Stomach (tissue), 4 donors: Measurements from ENCODE around the gene AARSD1.
"Not testable (repeated sequence)": the region's sequence is repeated elsewhere in the genome, so short reads cannot be mapped to it uniquely, and the experiment has no call there.

Experiments
- EP300 ChIP-seq: sonication (generic); formaldehyde crosslinking; IDR thresholded peaks from one replicate; pipeline ENCODE4 v1.6.1; 2017; ENCODE audit warnings: antibody characterized with exemption
- POLR2A ChIP-seq, 4 donors: fragments of 450-650 bp; IDR thresholded peaks; one replicate each; pipeline ENCODE4 v1.6.1; 2016; ENCODE audit warnings: antibody characterized with exemption in 4 of 4, control low read depth in 2 of 4, mild to moderate bottlenecking in 1 of 4, moderate library complexity in 1 of 4
- POLR2AphosphoS5 ChIP-seq, 3 donors: sonication (generic); formaldehyde crosslinking; IDR thresholded peaks; one replicate each; pipeline ENCODE4 v1.6.1; 2016; ENCODE audit warnings: antibody characterized with exemption in 3 of 3
- TF ChIP-seq, protein P1 (sequence below), 7 experiments: fragments of 450-650 bp in 4 of 7; fragments of 200-600 bp in 3 of 7; sonication (generic) in 3 of 7; IDR thresholded peaks; one replicate each; pipeline ENCODE4 v1.5.1; 2016 to 2019; ENCODE audit warnings: antibody characterized with exemption in 7 of 7, control low read depth in 2 of 7, mild to moderate bottlenecking in 1 of 7

DNA sequence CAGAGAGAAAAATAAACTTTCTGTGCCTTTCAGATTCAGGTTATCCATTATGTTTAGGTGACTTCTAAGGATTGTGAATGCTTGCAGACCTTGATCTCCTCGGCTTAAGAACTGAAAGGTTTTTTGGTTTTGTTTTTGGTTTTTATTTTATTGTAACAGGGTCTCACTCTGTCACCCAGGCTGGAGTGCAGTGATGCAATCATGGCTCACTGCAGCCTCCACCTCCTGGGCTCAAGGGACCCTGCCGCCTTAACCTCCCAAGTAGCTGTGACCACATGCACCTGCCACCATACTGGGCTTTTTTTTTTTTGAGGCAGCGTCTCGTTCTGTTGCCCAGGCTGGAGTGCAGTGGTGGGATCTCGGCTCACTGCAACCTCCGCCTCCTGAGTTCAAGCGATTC is 40.8 kb downstream of the AARSD1 start:
- TF ChIP-seq, protein P1, sequence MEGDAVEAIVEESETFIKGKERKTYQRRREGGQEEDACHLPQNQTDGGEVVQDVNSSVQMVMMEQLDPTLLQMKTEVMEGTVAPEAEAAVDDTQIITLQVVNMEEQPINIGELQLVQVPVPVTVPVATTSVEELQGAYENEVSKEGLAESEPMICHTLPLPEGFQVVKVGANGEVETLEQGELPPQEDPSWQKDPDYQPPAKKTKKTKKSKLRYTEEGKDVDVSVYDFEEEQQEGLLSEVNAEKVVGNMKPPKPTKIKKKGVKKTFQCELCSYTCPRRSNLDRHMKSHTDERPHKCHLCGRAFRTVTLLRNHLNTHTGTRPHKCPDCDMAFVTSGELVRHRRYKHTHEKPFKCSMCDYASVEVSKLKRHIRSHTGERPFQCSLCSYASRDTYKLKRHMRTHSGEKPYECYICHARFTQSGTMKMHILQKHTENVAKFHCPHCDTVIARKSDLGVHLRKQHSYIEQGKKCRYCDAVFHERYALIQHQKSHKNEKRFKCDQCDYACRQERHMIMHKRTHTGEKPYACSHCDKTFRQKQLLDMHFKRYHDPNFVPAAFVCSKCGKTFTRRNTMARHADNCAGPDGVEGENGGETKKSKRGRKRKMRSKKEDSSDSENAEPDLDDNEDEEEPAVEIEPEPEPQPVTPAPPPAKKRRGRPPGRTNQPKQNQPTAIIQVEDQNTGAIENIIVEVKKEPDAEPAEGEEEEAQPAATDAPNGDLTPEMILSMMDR (IDR thresholded peaks at IDR 0.05): not testable (repeated sequence)
- TF ChIP-seq EP300; POLR2AphosphoS5 (IDR thresholded peaks at IDR 0.05); POLR2A (IDR thresholded peaks at IDR 0.05): not testable (repeated sequence)
